Measurements from ENCODE around the gene TNRC18.
"Not testable (repeated sequence)": the region's sequence is repeated elsewhere in the genome, so short reads cannot be mapped to it uniquely, and the experiment has no call there.

Gene TNRC18

DNA sequence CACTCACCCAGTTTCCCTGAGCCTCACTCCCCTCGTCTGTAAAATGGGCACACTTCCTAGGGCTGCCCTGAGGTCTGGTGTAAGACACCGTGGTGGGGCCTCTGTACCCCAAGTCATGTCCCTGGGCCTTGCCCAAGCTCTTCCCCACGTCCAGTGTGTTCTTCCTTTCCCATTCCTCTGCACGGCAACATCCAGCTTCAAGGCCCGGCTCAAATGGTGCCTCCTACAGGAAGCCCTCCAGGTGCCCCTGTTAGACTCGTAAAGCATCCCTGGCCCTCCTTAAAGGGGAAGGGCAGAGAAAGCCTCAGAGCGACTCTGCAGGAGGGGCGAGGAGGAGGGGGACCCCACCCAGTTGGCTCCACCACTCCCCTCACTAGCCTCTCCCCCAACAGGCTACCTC lies 132.3 kb downstream of the TNRC18 start:
- no peak for DNase-seq (ENCODE audit: low spot score)

GRCh38 chr7:5289355-5289754 lies 134.3 kb downstream of the TNRC18 start:
- DNase-seq (ENCODE audit: low spot score), result no peak

DNA sequence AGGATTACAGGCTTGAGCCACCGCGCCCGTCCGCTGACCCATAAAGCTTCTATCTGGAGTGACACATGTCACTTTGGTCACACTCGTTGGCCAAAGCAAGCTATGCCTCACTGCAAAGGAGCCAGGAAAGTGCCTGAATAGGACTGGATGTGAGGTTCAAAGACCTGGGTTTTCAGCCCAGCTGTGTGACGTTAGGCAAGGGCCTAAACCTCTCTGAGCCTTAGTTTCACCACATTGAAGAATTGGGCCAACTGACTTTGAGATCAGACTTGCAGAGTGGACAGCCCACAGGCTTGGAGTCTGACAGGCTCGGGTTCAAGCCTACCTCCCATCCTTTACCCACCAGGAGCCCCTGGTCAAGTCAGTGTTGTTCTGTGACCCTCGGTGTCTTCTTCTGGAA lies 135.1 kb downstream of the TNRC18 start:
- DNase-seq (ENCODE audit: low spot score), result not testable (repeated sequence)

DNA sequence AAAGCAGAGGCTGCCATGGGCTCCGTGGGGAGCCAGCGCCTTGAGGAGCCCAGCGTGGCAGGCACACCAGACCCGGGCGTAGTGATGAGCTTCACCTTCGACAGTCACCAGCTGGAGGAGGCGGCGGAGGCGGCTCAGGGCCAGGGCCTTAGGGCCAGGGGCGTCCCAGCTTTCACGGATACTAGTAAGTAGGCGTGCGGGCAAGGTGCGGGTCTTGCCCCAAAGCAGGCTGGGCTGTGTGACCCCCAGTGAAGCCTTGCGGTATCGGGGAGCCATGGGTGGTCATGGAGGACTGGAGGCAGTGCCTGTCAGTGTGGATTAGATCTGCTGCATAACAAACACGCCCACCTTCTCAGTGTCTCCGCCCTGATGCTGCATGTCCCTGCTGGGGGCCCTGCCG lies 135.8 kb downstream of the TNRC18 start:
- DNase-seq (ENCODE audit: low spot score), result no peak

- not testable (repeated sequence) for DNase-seq (ENCODE audit: low spot score)
Observed at GRCh38 chr7:5287373-5287772, 136.3 kb downstream of the TNRC18 start.

DNA sequence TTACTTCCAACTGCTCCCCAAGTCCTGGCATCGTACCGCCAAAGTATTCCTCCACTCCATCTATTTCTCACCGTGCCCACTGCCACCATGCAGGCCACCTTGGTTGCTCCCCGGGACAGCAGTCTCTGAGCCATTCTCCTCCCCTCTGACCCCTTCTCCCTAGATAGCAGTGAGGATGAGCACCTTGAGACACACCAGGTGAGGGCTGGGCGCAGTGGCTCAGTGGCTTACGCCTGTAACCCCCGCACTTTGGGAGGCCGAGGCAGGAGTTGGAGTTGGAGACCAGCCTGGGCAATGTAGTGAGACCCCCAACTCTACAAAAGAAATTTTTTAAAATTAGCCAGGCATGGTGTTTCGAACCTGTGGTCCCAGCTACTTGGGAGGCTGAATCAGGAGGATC lies 136.7 kb downstream of the TNRC18 start:
- no peak for DNase-seq (ENCODE audit: low spot score)

DNA sequence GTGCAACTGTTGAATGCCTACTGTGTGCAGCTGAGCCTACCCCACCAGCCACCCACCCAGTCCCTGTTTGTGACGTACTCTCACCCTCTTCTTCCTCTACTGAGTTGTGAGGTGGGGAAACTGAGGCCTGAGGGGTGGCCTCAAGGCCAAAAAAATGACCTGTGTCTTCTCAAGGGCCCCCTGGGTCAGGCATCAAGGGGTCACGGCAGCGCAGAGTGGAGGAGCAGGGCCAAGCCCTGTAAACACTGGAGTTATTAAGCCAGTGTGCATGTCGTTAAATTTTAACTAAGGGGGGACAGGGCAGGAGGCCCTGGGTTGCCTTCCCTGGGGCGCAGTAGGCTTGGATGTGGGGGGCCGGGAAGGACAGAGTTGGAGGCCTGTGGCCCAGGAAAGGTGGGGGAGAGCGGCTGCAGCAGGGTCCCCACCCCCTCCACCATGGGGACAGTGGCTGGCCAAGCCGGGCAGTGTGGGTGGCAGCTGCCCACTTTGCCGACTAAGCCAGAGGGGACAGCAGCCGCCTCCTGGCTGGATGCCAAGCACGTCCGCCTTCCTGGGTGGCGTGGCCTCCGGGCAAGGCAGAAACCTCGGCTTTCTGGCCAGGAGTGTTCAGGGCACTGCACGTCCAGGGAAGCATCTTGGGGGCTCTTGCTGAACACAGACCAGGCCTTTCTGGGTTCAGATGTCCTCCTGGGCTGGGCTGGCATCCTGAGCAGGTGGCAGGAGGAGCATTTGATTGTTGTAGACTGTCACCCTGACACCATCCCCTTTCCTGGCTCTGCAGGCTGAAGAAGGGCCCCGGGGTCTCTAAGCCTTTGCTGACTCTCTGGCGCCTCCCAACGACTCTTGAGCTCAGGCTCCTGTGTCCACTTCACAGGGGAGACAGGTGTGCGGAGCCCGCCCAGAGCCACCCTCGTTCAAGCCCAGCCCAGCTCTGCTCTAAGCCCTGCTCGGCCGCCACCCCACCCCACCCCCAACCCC lies 139.0 kb downstream of the TNRC18 start:
- no peak for DNase-seq (ENCODE audit: low spot score)

DNA sequence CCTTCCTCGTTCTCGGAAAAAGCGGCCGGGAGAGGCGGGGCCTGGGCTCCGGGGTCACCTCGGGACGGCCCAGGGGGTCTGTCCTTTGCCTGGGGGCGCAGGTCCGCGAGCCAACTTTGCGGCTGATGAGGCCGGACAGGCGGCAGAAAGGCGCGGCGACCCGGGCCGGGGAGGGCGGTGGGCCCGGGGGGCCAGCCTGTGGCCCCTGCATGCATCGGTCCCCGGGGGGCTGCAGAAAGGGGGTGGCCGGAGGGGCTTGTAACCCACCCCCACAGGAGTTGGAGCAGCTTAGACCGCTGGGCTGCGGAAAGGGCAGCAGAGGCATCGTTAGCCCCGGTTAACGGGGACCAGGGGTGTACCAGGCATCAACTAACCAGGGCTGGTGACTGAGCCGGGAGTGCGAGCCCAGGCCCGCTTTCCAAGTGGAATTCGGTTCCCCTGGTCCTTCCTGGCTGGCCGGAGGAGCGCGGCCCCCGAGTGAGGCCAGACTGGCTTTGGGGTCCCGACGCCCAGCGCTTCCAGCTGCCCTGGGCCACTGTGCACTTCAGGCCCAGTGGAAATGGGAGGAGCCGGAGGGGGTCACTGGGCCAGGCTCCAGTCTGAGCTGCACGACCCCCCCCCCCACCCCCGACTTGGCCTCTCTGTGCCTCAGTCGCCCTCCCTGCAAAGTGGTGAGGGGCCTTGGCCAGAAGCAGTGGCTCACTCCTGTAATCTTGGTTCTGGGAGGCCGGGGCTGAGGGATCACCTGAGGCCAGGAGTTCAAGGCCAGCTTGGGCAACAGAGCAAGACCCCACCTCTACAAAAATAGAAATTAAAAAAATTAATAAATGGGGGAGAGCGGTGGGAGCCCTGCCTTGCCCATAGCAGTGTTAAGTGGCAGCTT lies 140.0 kb downstream of the TNRC18 start:
- DNase-seq (ENCODE audit: low spot score), result no peak

GRCh38 chr7:5282543-5283316 lies 140.9 kb downstream of the TNRC18 start, which contains the start of gene SLC29A4:
SLC29A4 (plus strand) TSS chr7:5282943; CDS start chr7:5287817, 4,874 bp downstream.
- peak; percentile 25 for DNase-seq (ENCODE audit: low spot score)

- DNase-seq (ENCODE audit: low spot score), result not testable (repeated sequence)
Observed at GRCh38 chr7:5281598-5282500, 141.8 kb downstream of the TNRC18 start.

DNA sequence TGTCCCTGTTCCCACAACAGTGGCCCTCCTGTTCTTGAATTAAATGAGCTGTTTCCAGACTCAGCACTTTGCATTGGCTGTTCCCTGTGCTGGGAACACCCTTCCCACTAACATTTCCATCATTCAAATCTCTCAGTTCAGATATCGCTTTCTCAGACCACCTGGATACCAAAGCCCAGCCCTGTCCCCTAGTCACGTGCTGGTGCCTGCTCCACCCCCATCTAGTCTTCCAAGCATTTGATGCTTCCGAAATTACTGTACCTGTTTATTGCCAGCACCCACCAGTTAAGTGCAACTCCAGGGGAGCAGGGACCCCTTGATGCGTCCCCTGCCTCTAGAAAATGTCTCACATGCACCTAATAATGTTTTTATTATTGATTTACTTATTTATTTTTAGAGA lies 143.9 kb downstream of the TNRC18 start:
- no peak for DNase-seq (ENCODE audit: low spot score)

DNA sequence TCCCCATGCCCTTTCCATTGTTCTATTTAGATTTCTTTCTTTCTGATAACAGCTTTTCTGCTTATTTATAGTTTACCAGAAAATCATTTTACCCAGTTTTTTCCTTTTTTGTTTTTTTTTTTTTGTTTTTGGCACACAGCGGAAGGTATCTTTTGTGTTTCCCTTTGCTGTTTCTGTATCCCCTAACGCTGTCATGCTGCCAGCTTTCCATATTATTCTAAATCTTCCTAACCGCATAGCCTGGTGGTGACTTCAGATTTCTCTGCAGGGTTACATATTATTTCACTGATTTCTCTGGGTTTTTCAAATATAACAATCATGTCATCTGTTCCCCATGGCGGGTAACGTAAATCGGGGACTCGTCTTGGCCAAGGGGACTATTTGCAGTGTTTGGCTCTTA lies 144.9 kb downstream of the TNRC18 start:
- DNase-seq (ENCODE audit: low spot score), result no peak

- no peak for DNase-seq (ENCODE audit: low spot score)
Observed at GRCh38 chr7:5276611-5277010, 147.0 kb downstream of the TNRC18 start.

- not testable (repeated sequence) for DNase-seq (ENCODE audit: low spot score)
Observed at GRCh38 chr7:5276123-5276522, 147.5 kb downstream of the TNRC18 start.

- DNase-seq (ENCODE audit: low spot score), result not testable (repeated sequence)
Observed at GRCh38 chr7:5275510-5275909, 148.1 kb downstream of the TNRC18 start.

DNA sequence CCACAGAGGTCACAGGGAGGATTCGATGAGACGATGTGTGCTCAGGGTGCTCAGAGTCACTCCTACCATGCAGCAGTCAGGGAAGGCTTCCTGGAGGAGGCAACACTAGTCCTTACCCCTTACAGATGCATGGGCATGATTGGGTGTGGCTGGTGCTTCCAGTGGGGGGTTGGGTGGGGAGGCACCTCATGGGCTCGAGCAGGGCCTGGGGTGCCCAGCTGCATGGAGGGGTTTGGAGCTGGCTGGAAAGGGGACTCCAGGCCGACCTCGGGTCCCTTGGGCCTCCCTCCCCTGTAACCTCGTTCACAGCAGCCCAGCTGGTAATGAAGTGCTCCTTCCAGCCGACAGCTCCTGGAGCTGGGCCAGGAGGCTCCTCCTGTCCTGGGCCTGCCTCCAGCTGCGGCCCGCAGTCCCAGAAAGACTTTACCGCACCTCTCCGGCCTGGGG lies 148.6 kb downstream of the TNRC18 start:
- not testable (repeated sequence) for DNase-seq (ENCODE audit: low spot score)

DNA sequence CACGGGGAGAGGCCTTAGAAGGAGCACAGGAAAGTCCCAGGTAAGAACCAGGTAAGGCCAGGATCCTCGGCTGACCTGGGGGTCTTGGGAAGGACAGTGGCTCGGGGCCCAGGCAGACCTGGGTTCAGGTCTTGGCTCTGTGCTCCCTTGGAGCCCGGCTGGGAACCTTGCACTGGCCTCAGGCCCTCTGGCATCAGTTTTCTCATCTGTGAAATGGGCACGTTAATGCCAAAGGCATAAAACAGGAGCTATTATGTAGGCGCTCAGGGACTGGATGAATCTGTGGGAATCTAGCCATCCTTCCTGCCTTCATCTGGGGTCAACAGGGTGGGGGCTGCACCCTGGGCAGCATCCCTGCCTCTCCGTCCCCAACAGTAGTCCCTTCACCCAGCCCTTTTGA lies 149.2 kb downstream of the TNRC18 start:
- no peak for DNase-seq (ENCODE audit: low spot score)

- not testable (repeated sequence) for DNase-seq (ENCODE audit: low spot score)
Observed at GRCh38 chr7:5273831-5274405, 149.7 kb downstream of the TNRC18 start.

GRCh38 chr7:5270788-5271187 lies 152.8 kb downstream of the TNRC18 start:
- DNase-seq (ENCODE audit: low spot score), result no peak

DNA sequence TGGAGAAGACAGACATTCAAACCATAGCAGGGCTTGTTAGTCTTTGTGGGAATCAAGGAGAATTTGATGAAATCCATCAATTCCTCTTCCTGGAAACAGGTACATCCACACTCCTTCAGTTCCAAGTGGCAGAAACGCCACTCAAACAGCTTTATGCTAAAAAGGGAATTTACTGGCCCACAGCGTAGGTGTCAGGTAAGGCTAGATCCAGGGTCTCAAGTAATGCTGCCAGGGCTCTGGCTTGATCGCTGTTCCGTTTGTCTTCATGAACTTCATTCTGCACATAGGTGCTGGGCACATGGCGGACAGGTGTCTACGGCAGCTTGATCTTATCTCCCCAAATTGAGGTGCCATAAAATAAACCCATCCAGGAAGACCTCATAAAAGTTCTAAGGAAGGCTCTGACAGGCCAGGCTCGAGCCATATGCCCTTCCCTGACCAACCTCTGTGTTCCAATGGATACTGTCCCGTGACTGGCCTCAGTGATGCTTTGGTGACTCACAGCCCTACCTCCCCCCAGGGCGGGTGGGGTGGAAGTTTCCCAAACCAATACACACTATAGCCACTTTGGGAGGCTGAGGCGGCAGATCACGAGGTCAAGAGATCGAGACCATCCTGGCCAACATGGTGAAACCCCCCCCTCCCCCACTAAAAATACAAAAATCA lies 153.5 kb downstream of the TNRC18 start:
- peak; percentile 16 for DNase-seq (ENCODE audit: low spot score)

All from RKO (cell line).